Esophagus squamous epithelium (tissue), 4 donors: Measurements from ENCODE around the gene KREMEN1.

Source experiments
- POLR2A ChIP-seq, 4 donors: fragments of 450-650 bp; IDR thresholded peaks; one replicate each; pipeline ENCODE4 v1.6.1; 2017; ENCODE audit warnings: antibody characterized with exemption in 4 of 4, mild to moderate bottlenecking in 4 of 4, moderate library complexity in 3 of 4
- TF ChIP-seq, protein P1 (sequence below), 6 experiments: fragments of 450-650 bp in 4 of 6; fragments of 200-600 bp in 2 of 6; sonication (generic) in 2 of 6; IDR thresholded peaks; one replicate each; pipeline ENCODE4 v1.5.1; 2016 to 2019; ENCODE audit warnings: antibody characterized with exemption in 6 of 6, mild to moderate bottlenecking in 4 of 6, moderate library complexity in 4 of 6

GRCh38 chr22:29103121-29103520 lies 30.3 kb downstream of the KREMEN1 start:
- no peak for TF ChIP-seq POLR2A (IDR thresholded peaks at IDR 0.05)
- TF ChIP-seq, protein P1, sequence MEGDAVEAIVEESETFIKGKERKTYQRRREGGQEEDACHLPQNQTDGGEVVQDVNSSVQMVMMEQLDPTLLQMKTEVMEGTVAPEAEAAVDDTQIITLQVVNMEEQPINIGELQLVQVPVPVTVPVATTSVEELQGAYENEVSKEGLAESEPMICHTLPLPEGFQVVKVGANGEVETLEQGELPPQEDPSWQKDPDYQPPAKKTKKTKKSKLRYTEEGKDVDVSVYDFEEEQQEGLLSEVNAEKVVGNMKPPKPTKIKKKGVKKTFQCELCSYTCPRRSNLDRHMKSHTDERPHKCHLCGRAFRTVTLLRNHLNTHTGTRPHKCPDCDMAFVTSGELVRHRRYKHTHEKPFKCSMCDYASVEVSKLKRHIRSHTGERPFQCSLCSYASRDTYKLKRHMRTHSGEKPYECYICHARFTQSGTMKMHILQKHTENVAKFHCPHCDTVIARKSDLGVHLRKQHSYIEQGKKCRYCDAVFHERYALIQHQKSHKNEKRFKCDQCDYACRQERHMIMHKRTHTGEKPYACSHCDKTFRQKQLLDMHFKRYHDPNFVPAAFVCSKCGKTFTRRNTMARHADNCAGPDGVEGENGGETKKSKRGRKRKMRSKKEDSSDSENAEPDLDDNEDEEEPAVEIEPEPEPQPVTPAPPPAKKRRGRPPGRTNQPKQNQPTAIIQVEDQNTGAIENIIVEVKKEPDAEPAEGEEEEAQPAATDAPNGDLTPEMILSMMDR (IDR thresholded peaks at IDR 0.05), result no peak
